ENCODE measurements around the gene CCDC192.

DNA sequence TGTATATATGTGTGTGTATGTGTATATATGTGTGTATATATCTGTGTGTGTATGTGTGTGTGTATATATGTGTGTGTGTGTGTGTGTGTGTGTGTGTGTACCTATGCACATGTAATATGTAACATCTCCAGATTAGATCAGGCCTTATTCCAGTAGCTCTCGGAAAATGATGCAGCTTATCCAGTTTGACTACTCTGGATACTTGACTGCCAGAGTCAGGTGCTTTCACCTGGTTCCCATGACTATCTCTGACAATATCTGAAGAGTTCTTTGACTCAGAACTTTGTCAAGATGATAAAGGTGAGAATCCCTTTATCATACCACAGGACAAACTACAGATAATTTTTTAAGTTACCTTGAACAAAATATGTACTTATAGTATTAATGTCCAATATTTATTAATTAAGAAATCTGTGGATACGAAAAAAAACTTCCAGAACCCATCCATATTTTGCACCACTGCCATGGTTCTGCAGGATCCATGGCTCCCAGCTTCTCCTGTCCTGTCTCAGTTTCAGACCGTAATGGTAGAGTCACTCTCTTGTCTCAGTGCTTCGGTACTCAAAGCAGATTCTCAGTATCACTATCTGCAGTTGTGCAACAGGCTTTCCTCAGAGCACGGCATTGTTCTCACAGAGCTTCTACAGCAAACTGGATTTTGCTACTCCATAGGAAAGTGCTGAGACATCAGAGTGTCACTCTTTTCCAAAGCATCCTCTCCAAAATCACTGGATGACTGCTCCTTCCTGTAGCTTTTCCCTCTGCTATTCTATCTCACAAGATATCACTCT, 216.0 kb downstream of the CCDC192 start:
- TF ChIP-seq CTCF (IDR thresholded peaks at IDR 0.05; ENCODE audit: insufficient read depth, low read depth, low read length) (no peak), EZH2 (IDR thresholded peaks at IDR 0.05; ENCODE audit: insufficient read depth, low read length) (no peak)

Measured in astrocyte (in vitro differentiated cells and primary cell).